ENCODE results near the gene NFKBIB.

GRCh38 chr19:38850976-38851621 lies 48.7 kb upstream of the NFKBIB start:
- TF ChIP-seq CTCF (IDR thresholded peaks at IDR 0.05; ENCODE audit: poor library complexity) (no peak), EZH2 (IDR thresholded peaks at IDR 0.05; ENCODE audit: borderline replicate concordance) (no peak), EZH2phosphoT487 (IDR thresholded peaks at IDR 0.05; ENCODE audit: low read depth, severe bottlenecking, unreplicated experiment) (no peak)

Data from hepatocyte (in vitro differentiated cells).